PC-3 (cell line): ENCODE data around the gene PRIM2.
"Not testable (repeated sequence)": the region's sequence is repeated elsewhere in the genome, so short reads cannot be mapped to it uniquely, and the experiment has no call there.

ENCODE experiments used
- EZH2 ChIP-seq: fragments of 300-600 bp; sonication (generic); IDR thresholded peaks from one replicate; pipeline ENCODE4 v1.6.1; 2017; ENCODE audit warnings: antibody characterized with exemption, mild to moderate bottlenecking, low read length; ENCODE audit not compliant: unreplicated experiment
- EZH2phosphoT487 ChIP-seq: fragments of 300-600 bp; sonication (generic); IDR thresholded peaks from 2 replicates; pipeline ENCODE4 v1.6.1; 2018; ENCODE audit warnings: mild to moderate bottlenecking, antibody characterized with exemption, low read length, borderline replicate concordance
- TF ChIP-seq, protein P1 (sequence below): fragments of 300-600 bp; sonication (generic); conservative IDR thresholded peaks from 2 replicates; pipeline ENCODE4 v1.5.1; 2017; ENCODE audit warnings: antibody characterized with exemption, low read depth, mild to moderate bottlenecking, low read length

DNA sequence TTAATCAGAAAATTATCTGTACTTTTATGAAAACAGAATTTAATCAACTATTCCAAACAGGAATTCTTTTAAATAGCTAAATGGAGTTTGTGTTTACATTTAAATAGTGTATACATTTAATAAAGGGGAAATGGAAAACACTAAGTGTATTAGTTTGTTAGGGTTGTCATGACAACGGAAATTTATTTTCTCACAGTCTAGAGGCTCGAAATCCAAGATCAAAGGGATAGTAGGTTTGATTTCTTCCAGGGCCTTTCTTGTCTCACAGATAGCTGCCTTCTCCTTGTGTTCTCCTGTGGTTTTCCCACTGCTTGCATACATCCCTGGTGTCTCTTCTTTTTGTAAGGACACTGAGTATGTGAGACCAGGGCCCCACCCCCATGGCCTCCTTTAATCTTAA, 215.2 kb downstream of the PRIM2 start:
- TF ChIP-seq, protein P1, sequence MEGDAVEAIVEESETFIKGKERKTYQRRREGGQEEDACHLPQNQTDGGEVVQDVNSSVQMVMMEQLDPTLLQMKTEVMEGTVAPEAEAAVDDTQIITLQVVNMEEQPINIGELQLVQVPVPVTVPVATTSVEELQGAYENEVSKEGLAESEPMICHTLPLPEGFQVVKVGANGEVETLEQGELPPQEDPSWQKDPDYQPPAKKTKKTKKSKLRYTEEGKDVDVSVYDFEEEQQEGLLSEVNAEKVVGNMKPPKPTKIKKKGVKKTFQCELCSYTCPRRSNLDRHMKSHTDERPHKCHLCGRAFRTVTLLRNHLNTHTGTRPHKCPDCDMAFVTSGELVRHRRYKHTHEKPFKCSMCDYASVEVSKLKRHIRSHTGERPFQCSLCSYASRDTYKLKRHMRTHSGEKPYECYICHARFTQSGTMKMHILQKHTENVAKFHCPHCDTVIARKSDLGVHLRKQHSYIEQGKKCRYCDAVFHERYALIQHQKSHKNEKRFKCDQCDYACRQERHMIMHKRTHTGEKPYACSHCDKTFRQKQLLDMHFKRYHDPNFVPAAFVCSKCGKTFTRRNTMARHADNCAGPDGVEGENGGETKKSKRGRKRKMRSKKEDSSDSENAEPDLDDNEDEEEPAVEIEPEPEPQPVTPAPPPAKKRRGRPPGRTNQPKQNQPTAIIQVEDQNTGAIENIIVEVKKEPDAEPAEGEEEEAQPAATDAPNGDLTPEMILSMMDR = not testable (repeated sequence)
- not testable (repeated sequence) for TF ChIP-seq EZH2phosphoT487, EZH2
